Karpas-422 (cell line): ENCODE data around the gene SPR. TPM values are rescaled to one million over a fixed set of nuclear protein-coding genes. Genes with fewer than 3 reads are reported as not detected.
"Not testable (repeated sequence)": the region's sequence is repeated elsewhere in the genome, so short reads cannot be mapped to it uniquely, and the experiment has no call there.

Source experiments
- DNase-seq: peaks from one replicate; pipeline ENCODE4 v3.0.0-alpha.2; 2015
- H2AFZ ChIP-seq: fragments of 200-600 bp; sonication (generic); 2 replicates; pipeline ENCODE4 v1.6.1; 2014; ENCODE audit warnings: antibody characterized with exemption, low read length, mixed read lengths
- H3K27ac ChIP-seq: fragments of 200-600 bp; sonication (generic); 2 replicates; pipeline ENCODE4 v1.5.1; 2014; ENCODE audit warnings: mild to moderate bottlenecking, low read length, moderate library complexity
- H3K27me3 ChIP-seq: fragments of 200-600 bp; sonication (generic); 2 replicates; pipeline ENCODE4 v1.6.1; 2014; ENCODE audit warnings: low read length, mixed read lengths
- H3K36me3 ChIP-seq: fragments of 200-600 bp; sonication (generic); 2 replicates; pipeline ENCODE4 v1.6.1; 2014; ENCODE audit warnings: low read length, mixed read lengths; ENCODE audit not compliant: insufficient read depth
- H3K4me1 ChIP-seq: fragments of 200-600 bp; sonication (generic); 2 replicates; pipeline ENCODE4 v1.6.1; 2014; ENCODE audit warnings: mild to moderate bottlenecking, low read length, mixed read lengths
- H3K4me2 ChIP-seq: fragments of 200-600 bp; sonication (generic); 2 replicates; pipeline ENCODE4 v1.6.1; 2014; ENCODE audit warnings: low read length, low read depth, mild to moderate bottlenecking; ENCODE audit not compliant: poor library complexity, severe bottlenecking
- H3K4me3 ChIP-seq: fragments of 200-600 bp; sonication (generic); 2 replicates; pipeline ENCODE4 v1.5.1; 2014; ENCODE audit warnings: mild to moderate bottlenecking, antibody characterized with exemption, low read length, mixed read lengths
- H3K79me2 ChIP-seq: fragments of 200-600 bp; sonication (generic); 2 replicates; pipeline ENCODE4 v1.6.1; 2014; ENCODE audit warnings: mild to moderate bottlenecking, low read length, mixed read lengths
- H3K9ac ChIP-seq: fragments of 200-600 bp; sonication (generic); 2 replicates; pipeline ENCODE4 v1.6.0; 2014; ENCODE audit warnings: low read length
- H3K9me2 ChIP-seq: fragments of 200-600 bp; sonication (generic), shearing (Covaris generic); replicated peaks from 2 replicates; pipeline ENCODE4 v1.6.0; 2014; ENCODE audit warnings: mild to moderate bottlenecking, low read length, moderate library complexity; ENCODE audit not compliant: insufficient read depth
- H3K9me3 ChIP-seq: fragments of 300-700, 200-600 bp; sonication (generic); 2 replicates; pipeline ENCODE4 v1.6.1; 2014; ENCODE audit warnings: low read length, mixed read lengths
- H4K20me1 ChIP-seq: fragments of 200-600 bp; sonication (generic); 2 replicates; pipeline ENCODE4 v1.6.1; 2014; ENCODE audit warnings: mild to moderate bottlenecking, antibody characterized with exemption, low read length, low read depth; ENCODE audit not compliant: insufficient read depth
- total RNA-seq: library from RNA; depleted of rRNA; stranded (reverse); fragments of >200 nt; shearing (Covaris generic); gene quantifications from 2 replicates; pipeline ENCODE4 v1.2.3, GENCODE V29; 2014; ENCODE audit warnings: low replicate concordance

Gene SPR
- total RNA-seq, 1 experiment from 2014 or later = 1.6 TPM

DNA sequence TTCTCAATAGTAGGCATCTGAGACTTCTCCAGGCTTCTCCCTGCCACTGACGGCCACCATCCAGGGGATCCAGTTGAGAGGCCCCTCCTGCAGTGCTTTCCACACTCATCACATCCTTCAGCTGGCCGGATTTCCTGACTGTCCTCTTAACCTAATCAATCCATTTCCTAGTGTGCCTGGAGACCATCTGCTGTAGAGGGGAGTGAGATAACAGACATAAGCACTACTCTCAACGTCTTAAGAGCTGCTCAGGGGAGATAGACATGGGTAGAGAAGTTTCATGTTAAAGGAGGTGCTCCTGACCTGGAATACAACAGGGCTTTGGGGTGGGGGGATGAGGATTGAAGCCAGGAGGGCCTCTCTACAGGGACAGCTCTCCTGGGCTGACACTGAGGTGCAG is 14.2 kb downstream of the SPR start:
- no peaks in the 10 kb centered on the region; the same call in 1 of the 2 replicates for H4K20me1 ChIP-seq
- H3K27ac ChIP-seq = no peak overlapping the region
- no peak overlapping the region for H3K4me2 ChIP-seq
- H3K27me3 ChIP-seq = peaks cover 6% of the 10 kb centered on the region; the same call in 1 of the 2 replicates
- H3K4me3 ChIP-seq = no peak overlapping the region
- H3K79me2 ChIP-seq = no peaks in the 10 kb centered on the region
- no peaks in the 10 kb centered on the region for H3K9me2 ChIP-seq
- H3K36me3 ChIP-seq = no peaks in the 10 kb centered on the region
- H3K4me1 ChIP-seq = no peaks in the 10 kb centered on the region
- no peak for DNase-seq
- H2AFZ ChIP-seq = no peak overlapping the region
- no peak overlapping the region for H3K9ac ChIP-seq
- H3K9me3 ChIP-seq = no peaks in the 10 kb centered on the region

DNA sequence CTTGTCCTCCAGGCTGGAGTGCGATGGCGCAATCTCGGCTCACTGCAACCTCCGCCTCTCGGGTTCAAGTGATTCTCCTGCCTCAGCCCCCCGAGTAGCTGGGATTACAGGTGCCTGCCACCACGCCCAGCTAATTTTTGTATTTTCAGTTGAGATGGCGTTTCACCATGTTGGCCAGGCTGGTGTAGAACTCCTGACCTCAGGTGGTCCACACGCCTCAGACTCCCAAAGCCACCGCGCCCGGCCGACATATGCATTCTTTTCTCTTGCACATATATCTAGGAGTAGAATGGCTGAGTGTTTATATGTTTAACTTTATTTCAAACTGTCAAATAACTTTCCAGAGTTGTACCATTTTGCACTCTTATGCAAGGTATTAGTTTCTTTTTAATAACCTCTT is 20.2 kb downstream of the SPR start:
- H3K4me1 ChIP-seq, H2AFZ ChIP-seq, H3K9me3 ChIP-seq, H3K4me2 ChIP-seq, H3K4me3 ChIP-seq, H3K27me3 ChIP-seq, H3K27ac ChIP-seq, H3K79me2 ChIP-seq, H3K9me2 ChIP-seq, H4K20me1 ChIP-seq, H3K36me3 ChIP-seq, DNase-seq, H3K9ac ChIP-seq: not testable (repeated sequence)

DNA sequence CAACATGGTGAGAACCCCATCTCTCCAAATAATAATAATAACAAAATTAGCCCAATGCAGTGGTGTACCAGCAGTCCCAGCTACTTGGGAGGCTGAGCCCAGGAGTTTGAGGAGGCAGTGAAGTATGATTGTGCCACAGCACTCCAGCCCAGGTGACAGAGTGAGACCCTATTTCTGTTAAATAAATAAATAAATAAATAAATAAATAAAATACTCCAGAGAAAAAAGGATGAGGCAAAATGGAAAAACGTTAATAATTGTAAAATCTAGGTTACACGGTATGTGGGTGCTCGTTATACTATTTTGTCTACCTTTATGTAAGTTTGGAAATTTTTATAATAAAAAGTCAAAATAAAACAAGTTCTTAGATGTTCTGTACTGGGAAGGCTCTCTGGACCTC is 21.5 kb downstream of the SPR start:
- Histone ChIP-seq H3K9me3 (no peaks in the 10 kb centered on the region), H4K20me1 (no peaks in the 10 kb centered on the region), H2AFZ (no peak overlapping the region), H3K4me1 (no peaks in the 10 kb centered on the region), H3K79me2 (no peaks in the 10 kb centered on the region), H3K36me3 (no peaks in the 10 kb centered on the region), H3K27me3 (no peaks in the 10 kb centered on the region; the same call in 1 of the 2 replicates), H3K4me2 (no peak overlapping the region), H3K9ac (no peak overlapping the region), H3K4me3 (no peak overlapping the region), H3K9me2 (no peaks in the 10 kb centered on the region), H3K27ac (no peak overlapping the region)
- no peak for DNase-seq

DNA sequence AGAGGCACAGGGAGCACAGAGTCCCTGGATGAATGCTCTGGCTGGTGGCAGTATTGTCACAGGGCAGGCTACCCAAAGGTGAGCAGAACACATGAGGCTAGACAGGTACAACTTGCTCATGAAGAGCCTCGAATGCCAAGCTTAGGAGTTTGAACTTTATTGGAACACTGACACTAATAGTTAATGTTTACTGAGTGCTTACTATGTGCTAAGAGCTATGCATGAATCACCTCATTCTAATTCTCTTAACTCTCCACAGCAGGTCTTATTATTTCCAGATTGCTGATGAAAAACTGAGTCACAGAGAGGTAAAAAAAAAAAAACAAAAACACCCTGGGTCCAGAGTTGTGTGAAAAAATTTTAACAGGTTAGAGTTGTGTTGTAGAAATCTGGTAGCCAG is 24.0 kb downstream of the SPR start:
- H2AFZ ChIP-seq = no peak overlapping the region
- no peaks in the 10 kb centered on the region for H3K9me3 ChIP-seq
- H3K4me1 ChIP-seq = no peaks in the 10 kb centered on the region
- H4K20me1 ChIP-seq = no peaks in the 10 kb centered on the region
- no peak for DNase-seq
- H3K4me3 ChIP-seq = no peak overlapping the region
- H3K9ac ChIP-seq = no peak overlapping the region
- no peaks in the 10 kb centered on the region; the same call in 1 of the 2 replicates for H3K27me3 ChIP-seq
- no peaks in the 10 kb centered on the region for H3K9me2 ChIP-seq
- no peaks in the 10 kb centered on the region for H3K79me2 ChIP-seq
- H3K27ac ChIP-seq = no peak overlapping the region
- no peaks in the 10 kb centered on the region for H3K36me3 ChIP-seq
- H3K4me2 ChIP-seq = no peak overlapping the region

DNA sequence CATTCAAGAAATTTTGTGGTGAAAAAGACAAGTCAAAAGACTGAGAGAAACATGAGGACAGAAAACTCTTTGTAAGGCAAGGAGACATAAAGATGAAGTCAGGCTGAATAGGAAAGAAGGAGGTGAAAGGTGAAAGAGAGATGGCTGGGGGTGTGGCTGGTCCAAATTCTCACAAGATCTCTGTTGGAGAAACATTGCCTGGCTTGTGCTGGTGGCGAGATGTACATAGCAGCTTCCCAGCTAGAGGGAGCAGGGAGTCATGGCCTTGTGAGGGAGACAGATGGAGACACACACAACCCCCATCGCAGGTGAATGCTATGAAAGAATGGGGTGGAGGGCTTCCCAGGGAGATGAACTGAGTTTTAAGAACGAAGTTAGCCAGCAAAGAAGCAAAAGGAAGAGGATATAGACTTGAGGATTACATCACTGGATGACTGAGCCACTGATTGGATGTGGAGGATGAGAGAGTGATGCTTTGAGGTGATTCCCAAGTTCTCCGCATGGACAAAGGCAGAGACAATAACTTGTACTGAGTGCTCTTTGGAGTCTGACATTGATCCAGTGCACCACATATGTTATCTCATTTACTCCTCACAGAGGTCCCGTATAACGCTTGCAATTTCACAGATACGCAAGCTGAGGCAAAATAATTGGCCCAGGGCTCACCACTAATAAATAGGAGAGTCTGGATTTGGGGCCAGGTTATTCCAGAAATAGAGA is 26.4 kb downstream of the SPR start:
- no peak overlapping the region for H3K4me2 ChIP-seq
- DNase-seq = no peak
- H3K9me3 ChIP-seq = no peaks in the 10 kb centered on the region
- H4K20me1 ChIP-seq = no peaks in the 10 kb centered on the region
- H3K4me3 ChIP-seq = no peak overlapping the region
- H3K36me3 ChIP-seq = no peaks in the 10 kb centered on the region
- H2AFZ ChIP-seq = no peak overlapping the region
- H3K27ac ChIP-seq = no peak overlapping the region
- no peak overlapping the region for H3K9ac ChIP-seq
- no peaks in the 10 kb centered on the region for H3K27me3 ChIP-seq
- H3K79me2 ChIP-seq = no peaks in the 10 kb centered on the region
- H3K4me1 ChIP-seq = no peaks in the 10 kb centered on the region
- no peaks in the 10 kb centered on the region for H3K9me2 ChIP-seq

DNA sequence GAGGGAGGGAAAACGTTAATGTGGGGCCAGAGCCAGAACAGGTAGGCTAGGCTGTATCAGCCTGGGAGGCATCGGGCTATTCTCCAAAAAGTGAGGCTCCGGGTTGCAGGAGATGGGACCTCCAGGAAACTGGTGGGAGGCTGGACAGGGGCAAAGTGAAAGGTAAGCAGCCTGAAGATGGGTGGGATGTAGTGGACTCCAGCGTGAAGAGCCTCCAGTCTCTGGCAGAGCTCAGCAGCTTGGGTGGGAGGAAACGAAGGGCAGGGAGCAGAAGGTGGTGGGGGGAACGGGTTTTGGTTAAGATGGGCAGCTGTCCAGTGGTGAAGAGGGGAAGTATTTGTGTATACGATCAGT is 27.0 kb downstream of the SPR start:
- no peaks in the 10 kb centered on the region for H3K9me3 ChIP-seq
- H3K9me2 ChIP-seq = no peaks in the 10 kb centered on the region
- no peak overlapping the region for H3K4me3 ChIP-seq
- no peaks in the 10 kb centered on the region for H3K4me1 ChIP-seq
- no peaks in the 10 kb centered on the region for H3K27me3 ChIP-seq
- DNase-seq = no peak
- no peak overlapping the region for H3K4me2 ChIP-seq
- H3K27ac ChIP-seq = no peak overlapping the region
- no peak overlapping the region for H3K9ac ChIP-seq
- H3K79me2 ChIP-seq = no peaks in the 10 kb centered on the region
- H3K36me3 ChIP-seq = no peaks in the 10 kb centered on the region
- no peak overlapping the region for H2AFZ ChIP-seq
- no peaks in the 10 kb centered on the region for H4K20me1 ChIP-seq

DNA sequence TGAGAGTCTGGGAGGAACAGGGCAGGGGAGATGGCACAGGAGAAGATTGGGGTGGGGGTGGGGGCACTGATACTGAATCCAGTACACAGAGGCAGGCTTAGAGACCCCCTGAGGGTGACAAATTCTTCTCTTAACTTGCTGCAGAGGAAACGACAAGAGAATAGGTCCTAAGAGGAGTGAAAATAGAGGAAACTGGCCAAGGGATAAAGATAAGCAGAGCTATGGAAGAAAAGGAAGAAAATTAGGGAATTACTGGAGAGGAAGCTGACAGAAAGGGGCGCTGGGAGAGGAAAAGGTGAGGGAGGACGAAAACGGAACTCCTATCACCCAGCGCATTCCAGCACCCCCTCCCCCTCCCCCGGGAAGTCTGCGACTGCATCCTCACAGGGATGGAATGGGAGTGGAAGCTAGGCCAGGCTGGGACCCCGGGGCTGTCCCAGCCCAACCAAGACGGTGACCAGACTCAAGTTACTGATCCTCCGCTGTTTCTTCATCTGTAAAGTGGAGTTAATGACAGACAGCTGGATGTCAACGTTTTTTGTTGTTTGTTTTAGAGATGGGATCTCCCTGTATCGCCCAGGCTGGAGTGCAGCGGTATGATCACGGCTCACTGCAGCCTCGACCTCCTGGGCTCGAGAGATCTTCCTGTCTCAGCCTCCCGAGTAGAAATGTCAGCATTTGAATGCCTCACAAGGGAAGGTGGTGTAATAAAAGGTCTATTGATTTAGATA is 27.5 kb downstream of the SPR start:
- no peak for DNase-seq
- Histone ChIP-seq H3K27me3 (no peaks in the 10 kb centered on the region), H3K4me3 (no peak overlapping the region)

DNA sequence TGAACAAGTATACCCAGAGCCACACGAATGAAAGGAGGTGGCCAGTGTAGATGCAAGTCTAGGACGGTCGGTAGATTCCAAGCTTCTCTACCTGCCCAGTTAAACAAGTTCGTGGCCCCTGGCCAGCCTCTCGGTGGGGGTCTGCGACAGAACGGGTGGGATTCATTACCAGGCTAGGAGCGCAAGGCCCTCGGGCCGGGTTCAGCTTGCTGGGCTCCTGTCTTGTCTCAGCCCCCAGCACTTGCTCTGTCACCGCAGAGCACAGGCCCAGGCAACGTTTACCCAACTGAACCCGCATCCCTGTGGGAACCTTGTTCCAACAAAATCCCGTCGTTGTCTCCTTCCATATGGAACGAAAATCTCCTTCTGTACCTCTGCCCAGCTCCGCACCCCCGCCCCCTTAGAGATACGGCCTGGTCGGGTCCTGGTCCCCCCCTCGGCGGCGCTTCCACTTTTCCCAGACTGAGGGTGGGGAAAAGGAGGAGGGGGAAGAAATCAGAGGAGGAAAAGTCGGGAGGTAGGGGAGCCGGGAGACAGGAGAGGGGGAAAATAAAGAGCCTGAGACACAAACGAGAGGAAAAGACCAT is 28.2 kb downstream of the SPR start:
- Histone ChIP-seq H3K9ac (no peak overlapping the region), H3K27me3 (no peaks in the 10 kb centered on the region), H2AFZ (no peak overlapping the region), H3K4me2 (no peak overlapping the region), H3K9me2 (no peaks in the 10 kb centered on the region), H3K79me2 (no peaks in the 10 kb centered on the region), H3K36me3 (no peaks in the 10 kb centered on the region), H3K9me3 (no peaks in the 10 kb centered on the region), H3K27ac (no peak overlapping the region), H3K4me1 (no peaks in the 10 kb centered on the region), H4K20me1 (no peaks in the 10 kb centered on the region), H3K4me3 (no peak overlapping the region)
- DNase-seq = no peak

More for the DNA sequence above, 27.5 kb downstream of the SPR start:
- Histone ChIP-seq H3K4me1 (no peaks in the 10 kb centered on the region), H3K27ac (no peak overlapping the region), H3K36me3 (no peaks in the 10 kb centered on the region), H4K20me1 (no peaks in the 10 kb centered on the region), H3K9ac (no peak overlapping the region), H3K9me2 (no peaks in the 10 kb centered on the region), H2AFZ (no peak overlapping the region), H3K79me2 (no peaks in the 10 kb centered on the region), H3K9me3 (no peaks in the 10 kb centered on the region), H3K4me2 (no peak overlapping the region)
